NOMO-1 treated with DMSO at 0.1 percent for 48 hours (cell line): ENCODE data around the gene CTIF.
A peak's percentile ranks its signal among the peaks of the same experiment; 100 is the strongest.

Experiments used
- DNase-seq: peaks from one replicate; lab custom pipeline; 2025; ENCODE audit not compliant: unreplicated experiment; lab: John Stamatoyannopoulos, UW

Gene CTIF

DNA sequence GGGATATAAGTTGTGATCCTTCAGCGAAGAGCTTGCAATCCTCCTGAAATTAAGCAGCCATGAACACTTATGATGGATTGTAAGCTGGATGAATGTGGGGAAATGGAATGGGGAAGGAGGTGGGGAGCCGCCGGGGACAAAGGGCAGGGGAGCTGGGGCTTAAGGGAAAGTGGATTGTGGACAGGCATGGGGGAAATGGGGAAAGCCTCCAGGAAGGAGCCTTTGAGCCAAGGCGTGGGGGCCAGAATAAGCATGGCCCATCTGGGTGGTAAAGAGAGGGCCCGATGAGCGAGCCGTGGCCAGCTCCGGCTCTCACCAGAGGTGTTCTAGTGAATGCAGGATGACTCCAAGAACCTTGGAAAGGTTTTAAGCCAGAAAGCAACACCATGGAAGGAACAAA, 288.0 kb downstream of the CTIF start:
- no peak for DNase-seq

DNA sequence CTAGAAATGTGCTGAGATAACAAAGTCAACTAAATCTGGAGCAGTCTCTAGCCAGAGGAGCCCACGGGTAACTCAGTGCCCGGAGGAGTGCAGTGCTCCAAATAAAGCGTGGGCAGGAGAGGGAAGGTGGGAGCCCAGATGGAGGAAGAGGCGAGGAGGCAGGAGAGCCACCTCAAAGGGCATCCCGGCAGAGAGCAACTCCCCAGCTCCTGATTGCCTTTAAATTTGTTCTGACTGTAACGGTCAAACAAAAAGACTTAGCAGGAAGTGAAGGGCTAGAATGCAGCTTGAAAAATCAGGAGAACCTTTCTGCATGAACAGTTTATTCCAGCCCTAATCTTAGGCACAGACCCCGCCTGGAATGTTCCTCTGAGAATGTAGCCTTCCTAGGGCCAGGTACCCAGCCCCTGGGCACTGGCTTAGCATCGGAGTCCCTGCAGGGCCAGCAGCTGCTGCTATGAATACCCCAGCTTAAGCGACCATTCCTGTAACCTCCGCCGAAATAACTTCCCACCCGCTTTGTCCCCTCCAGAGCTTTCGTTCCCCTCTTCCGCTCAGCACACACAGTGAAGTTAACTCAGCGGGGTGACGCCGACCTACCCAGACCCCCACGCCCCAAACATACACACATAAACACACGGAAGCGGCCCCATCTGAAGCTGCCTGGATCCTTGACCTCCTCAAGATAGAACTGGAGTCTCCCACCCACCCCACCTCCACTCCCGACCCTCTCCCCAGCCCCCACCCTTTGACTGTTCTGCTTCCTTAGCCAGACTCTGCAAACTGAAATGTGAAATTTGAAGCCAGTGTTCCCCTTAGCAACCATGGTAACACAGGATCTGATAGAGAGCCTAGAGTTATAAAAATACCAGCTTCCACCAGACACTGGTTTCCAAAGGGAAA, 288.7 kb downstream of the CTIF start:
- DNase-seq = no peak

DNA sequence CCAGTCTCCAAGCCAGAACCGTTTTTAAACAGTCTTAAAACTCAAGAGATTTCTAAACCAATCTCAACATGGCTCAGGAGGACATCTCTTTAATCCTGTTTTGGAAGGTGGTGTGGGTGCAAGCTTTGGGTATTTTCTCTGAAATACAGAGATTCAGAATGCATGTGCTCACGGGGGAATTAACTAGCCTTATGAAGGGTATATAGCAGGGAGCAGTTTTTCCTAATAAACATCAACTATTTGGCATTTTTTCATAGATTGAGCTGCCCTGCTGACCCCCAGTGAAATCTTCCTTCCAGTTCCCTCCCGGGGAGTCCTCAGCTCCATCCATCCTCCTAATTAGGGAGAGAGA, 289.3 kb downstream of the CTIF start:
- DNase-seq = no peak

DNA sequence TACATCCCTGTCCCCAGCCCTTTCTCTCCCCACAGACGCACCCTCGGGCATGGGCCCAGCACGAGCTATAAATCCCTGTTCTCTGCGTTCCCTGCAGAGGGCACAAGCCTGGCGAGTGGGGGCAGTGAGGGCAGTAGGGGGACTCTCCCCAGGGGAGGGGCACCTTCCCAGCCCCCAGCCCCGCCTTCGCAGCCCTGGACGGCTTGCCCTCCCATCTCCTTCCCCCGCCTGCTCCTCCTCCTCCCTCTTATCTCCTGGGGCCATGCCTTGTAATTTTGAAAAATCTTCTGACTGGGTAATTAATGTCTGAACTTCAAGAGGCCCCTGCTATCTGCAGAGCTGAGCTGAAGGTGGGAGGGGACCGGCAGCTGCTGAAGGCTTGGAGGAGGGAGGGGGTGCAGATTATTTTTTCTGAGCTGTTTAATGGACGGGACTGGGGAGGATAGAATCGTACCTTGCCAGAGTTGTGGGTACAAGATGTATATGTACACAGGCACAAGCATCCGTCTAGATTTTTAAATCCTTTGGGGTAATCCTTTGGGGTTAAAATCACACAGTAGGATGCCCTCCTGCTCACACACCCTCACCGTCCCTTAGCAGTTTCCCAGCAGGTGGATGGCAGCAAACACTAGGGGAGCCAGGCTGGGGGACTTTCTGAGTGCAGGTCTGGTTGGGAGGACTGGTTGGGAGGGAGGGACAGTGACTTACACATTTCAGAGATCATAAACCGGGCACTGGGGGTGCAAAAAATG, 290.0 kb downstream of the CTIF start:
- DNase-seq = no peak

DNA sequence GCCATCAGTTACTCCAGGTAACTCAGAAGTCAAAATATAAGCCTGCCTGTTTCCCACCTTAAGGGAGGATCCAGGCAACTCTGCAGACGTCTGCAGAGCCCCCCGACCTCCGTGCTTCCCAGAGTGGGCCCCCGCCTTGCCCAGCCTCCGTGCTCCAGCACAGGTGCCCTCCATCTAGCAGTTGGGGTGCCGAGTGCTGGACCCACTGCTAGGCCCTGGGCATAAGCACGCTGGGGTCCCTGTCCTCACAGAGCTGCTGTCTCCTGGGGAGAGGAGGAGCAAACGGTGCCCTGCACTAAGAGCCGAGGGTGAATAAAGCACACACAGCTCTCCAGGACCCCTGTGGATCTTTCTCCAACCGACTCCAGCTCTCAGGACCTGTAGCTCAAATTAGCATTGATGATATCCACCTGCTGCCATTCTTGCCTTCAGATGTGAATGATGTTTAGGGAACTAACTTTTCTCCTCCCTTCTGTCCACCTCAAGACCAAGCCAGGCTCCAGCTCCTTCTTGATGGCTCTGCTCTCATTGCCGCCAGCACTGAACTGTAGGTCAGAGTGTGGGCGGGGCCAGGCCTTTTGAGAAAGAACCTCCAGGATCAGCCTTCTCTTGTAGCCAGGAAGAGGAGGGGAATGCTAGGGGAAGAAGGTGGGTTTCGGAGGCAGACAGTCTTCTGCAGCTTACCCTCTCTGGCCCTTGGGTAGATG, 290.8 kb downstream of the CTIF start:
- no peak for DNase-seq

DNA sequence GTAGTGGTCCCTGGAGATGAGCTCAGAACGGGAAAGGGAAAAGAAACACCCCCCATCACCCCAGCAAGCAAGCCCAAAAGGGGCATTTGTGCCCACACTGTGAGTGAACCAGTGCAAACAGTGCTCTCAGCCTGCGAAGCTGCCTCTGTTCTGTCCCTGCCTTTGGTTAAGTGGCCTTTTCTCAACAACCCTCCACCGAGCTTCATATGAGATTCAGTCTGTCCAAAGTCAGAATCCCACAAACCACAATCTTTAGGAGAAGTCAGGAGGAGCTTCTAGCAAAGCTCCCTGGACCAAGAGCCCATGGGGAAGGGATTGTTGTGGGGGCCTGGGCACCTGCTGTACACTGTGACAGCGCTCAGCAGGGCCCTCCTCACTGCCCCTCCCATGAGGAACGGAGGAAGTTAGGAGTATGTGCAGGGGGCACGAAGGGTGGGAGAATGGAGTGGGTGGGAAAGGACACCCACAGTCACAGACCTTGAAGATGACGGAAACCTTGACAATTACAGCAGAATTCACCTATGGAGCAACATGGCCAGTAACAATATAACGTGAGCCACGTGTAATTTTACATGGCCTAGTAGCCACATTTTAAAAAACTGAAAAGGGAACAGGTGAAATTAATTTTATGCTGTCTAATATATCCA, 292.4 kb downstream of the CTIF start:
- DNase-seq = no peak

DNA sequence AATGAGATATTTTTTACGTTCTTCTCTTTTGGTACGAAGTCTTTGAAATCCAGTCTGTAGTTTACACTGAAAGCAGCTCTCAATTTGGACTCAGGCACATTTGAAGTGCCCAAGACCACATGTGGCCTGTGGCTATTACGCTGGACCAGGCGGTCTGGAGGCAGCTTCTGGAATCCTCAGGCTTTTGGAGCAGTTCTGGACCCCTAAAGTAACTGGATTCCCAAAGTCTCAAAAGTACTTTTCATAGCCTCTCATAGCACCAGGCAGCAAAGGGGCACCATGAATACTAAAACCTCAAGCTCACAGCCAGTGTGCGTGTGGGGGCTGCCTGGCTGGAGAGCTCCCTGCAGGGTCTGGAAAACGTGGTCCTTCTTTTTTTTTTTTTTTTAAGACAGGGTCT, 293.0 kb downstream of the CTIF start:
- DNase-seq = no peak

DNA sequence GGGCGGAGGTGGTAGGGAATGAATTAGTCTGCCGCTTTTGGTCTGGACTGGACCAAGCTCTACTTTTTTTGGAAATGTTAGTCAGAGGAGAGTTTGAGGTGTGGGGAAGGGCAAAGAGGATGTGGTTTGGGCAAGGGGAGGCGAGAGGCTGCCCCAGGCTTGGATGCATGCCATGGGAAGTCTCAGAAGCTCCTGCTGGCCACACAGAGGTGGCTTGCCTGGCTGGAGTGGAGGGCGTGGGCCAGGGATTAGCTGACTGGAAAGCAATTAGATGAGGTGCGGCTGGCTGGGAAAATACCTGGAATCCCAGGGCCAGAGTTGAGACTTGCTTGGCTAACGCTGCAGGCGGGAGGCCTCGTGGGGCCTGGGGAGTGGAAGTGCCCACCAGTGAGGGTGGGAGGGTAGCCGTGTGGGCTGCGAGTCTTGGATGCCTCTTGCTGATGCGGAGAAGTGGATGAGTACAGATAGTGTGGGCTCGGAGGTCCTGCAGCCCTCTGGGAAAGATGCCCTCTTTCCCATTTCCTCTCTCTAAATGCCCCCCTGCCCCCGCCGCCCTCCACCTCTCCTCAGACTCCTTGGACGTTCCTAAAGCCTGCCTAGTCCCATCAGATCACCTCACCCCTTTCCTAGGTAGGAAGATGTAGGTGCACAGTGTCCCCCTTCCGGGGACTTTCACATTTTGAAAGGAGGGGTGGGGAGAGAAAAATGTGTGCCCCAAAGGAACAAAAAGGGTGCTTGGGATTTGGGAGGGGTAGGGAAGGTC, 294.3 kb downstream of the CTIF start:
- DNase-seq = peak; percentile 19

DNA sequence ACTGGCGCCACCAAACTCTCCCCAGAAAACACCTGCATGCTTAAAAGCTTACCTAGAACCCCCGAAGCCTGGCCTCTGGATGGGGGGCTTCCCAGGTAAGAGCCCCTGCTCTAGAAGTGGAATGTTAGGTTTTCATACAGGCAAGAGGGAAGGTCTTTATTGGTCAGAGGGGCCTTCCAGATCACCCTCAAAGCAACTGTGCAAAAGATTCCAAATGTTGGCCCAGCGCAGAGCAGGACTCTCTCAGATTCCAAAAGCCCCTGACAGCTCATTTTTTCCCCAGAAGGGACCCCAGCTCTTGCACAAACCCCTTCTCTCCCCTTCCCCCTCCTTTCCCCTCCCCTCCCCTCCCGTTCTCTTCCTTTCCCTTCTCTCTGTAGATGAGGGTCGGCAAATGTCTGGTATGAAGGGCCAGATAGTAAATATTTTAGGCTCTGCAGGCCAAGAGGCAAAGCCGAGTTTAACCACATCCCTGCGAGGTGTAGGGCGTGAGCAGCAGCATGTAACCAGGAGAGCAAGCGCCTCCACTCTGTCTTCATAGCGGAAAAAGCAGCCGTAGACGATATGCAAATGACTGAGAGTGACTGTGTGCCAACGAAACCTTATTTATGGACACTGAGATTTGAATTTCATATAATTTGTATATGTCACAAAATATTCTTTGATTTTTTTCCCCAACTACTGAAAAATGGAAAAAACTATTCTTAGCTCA, 295.0 kb downstream of the CTIF start:
- peak; percentile 58 for DNase-seq

DNA sequence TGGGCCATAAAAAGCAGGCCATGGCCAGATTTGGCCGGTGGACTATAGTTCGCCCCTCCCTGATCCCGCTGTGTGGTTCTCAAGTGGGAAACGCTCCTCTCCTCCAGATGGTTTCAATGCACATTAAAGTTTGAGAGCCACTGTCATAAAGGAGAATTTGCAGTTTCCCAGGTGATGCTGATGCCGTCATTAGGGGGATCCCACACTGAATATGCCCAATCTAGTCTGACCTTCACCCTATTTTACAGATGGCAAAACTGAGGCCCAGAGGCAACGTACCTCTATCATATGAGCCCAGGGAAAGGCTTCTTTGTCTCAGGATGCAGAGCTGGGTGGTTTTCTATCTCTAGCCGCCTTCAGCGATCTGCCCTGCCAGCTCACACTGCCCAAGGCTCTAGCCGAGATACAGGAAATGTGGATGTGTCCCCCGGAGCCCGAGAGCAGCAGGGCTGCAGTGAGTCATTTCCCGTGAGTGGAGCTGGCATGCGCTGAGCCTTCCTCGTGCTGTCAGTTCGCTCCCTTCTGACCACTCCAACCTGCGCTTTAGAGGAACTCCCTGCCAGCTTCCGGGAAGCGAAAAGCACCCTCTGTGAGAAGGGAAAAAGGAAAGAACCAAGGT, 295.7 kb downstream of the CTIF start:
- peak; percentile 92 for DNase-seq

DNA sequence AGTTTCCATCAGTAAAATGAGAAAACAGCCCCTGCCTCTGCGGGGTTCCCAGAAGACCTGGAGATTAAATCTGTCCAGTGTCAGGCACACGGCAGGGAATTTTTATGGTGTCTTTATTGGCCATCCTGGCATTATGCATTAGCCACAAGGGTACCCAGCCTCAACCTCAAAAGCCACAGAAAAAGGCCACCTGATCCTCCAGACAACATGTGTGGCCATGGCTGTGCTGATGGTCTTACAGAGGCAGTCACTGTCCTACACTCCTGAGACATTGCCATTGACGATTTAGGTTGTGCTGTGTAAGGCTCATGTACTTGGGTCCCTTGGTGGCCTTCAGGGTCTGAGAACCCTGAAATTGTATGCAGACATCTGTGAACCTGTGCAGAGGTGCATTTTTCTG, 296.3 kb downstream of the CTIF start:
- no peak for DNase-seq

DNA sequence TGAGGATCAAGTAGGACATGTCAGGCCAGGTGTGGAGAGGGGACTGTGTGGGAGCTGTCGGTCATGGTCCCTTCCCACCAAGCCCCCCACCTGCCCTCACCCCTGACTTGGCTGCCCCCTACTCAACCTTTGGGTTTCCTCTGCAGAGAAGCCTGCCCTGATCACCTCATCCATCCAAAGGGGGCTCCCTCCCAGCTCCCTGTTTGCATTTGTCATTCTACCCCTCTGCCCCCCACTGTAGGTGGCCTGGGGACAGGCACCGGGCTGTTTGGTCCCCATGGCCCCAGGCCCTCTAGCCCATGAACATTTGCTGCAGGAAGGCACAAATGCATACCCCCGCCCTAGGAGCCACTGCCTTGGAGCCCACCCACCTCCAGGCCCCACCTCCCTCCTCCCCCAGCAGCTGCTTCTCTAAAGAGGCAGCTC, 296.9 kb downstream of the CTIF start:
- DNase-seq = no peak

DNA sequence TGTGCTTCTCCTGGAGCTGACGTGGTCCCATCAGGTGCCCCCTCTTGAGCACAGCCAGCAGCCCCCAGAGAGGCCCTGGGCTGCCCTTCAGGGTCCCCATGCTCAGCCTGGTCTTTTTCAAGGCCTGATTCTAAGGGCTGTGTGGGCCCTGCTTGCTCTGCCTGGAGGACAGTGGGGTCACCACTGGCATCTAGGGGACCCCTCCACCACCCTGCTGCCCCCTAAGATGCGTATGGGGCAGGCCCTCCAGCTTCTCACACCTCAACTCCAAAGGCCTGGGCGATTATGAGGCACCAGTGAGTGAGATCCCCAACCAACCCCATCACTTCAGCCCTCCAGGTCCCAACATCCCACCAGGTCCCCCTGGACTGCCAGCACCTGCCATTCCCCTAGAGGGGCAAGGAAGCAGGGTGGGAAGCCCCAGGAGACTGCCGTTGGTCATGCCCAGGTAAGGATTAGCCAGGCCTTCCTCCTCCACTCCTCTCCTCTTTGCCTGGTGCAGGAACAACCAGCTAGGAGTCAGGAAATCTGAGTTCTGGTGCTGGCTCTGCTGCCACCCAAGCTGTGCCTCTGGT, 297.5 kb downstream of the CTIF start:
- no peak for DNase-seq

DNA sequence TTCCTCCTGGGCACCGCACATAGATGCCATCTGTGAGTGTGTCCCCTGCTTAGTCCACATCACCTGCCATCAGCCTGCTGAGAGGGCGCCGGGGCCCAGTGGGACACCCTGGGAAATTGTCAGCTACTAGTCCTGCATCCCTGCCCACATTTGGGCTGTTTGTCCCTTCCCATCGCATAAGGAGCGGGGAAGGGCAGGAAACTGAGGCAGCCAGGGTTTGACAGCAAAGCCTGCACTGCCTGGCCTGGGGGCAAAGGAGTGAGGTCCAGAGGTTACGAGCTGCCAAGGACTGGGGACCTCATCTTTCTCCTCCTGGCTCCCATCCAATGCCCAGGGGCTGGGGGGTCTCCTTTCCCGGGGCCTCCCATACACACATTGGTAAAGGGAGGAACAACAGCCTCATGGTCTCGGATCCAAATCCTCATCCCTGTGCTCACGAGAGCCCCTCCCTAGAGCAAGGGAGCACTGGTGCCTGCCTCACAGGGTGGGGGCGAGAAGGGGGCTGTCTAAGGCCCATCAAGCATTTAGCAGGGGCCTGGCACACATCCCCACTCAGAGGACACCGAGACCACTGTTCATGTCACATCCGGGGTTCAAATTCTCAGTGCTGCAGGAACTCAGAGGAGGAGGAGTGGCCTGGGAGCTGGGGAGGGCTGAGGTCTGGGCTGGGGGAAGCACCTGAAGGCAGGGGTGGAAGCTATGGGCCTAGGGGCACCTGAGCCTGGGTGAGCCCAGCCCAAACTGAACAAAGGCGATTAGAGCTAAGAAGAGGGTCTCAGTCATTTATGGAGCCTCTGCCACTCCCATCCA, 298.2 kb downstream of the CTIF start:
- DNase-seq = no peak

DNA sequence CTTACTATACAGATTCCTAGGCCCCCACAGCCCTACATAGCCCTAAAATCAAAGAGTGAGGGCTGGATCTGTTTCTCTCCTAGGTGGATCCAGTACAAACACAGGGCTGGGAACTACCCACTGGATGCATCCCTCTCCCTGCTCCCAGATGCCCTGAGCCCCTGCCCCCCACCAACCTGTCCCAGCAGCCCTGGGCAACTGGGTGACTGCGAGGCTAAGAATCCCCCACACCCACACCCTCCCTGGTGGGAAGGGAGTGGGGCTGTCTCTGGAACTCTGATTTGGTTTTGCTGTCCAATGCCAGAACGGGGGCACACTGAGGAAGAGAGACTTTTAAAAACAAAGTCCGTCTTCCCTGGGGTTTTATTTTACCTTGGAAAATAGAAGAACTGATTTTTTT, 298.8 kb downstream of the CTIF start:
- no peak for DNase-seq

DNA sequence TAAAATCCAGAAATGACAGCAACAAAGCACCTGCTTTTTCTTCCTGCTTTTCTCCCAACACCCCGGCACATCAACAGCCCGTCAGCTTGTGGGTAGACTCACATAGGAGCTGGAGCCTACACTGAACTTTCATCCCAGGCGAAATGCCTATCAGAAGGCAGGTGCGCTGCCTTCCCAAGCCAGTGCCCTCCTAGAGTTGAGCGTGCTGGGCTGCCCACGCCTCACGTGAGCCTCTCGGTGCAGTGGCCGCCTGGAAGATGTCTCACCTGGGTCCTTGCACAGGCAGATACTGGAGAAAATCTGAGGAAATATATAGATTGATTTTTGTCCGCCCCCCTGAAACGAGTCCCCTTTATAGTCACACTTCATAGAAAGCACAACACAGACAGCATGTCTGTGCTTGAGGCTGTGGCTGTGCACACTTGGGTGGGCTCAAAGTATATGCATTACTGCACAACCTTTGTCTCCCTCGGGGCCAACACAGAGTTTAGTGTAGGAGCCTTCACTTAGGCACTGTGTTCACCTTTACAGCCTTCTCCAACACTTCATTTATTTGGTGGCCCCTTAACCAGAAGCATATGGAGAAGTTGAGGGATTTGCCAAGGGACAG, 299.4 kb downstream of the CTIF start:
- DNase-seq = no peak

DNA sequence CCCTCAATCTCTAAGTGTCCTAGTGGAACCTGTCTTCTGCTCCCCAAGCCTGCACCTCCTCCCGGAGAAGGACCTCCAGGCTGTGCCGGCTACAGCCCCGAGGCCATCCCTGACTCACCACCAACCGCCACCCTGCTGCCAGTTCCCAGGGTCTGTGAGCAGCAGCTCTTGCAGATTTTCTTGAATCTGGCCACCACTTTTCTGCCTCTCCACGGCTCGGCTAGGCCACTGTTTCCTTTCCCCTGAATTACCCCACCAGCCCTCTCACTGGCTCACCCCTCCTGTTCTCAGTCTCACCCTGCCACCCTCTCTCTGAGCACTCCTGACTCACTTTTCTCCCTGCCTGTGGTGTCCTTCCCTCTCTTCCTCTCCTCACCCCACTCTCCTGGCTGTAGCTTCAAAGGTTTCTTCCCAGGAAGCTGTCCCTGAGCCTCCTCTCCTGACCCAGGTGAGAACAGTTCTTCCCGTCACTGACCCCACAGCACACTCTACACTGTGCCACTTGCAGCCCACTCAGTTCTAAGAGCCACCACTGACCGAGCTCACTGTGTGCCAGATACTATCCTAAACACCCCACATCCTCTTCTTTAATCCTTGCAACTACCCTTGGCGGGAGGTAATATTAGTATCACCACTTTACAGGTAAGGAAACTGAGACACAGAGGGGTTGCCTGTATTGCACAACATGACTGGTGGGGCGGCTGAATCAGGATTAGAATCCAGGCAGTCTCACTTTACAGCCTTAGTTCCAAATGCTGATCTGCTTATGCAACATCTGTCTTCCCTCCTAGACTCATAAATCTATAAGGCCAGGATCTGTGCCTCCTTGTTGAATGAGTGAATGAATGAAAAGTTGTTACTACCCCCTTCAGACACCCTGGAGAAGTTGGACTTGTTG, 300.3 kb downstream of the CTIF start:
- DNase-seq = peak; percentile 30
